GM21737 (cell line): ENCODE results near the gene RFX5.
A peak's percentile ranks its signal among the peaks of the same experiment; 100 is the strongest.
"Not testable (repeated sequence)": the region's sequence is repeated elsewhere in the genome, so short reads cannot be mapped to it uniquely, and the experiment has no call there.

Experiments
- ATAC-seq: cut with Tn5 transposase; IDR thresholded peaks from one replicate; pipeline ENCODE4 v1.9.1; 2021; ENCODE audit warnings: mild to moderate bottlenecking, moderate library complexity; ENCODE audit not compliant: unreplicated experiment

RFX5 gene

DNA sequence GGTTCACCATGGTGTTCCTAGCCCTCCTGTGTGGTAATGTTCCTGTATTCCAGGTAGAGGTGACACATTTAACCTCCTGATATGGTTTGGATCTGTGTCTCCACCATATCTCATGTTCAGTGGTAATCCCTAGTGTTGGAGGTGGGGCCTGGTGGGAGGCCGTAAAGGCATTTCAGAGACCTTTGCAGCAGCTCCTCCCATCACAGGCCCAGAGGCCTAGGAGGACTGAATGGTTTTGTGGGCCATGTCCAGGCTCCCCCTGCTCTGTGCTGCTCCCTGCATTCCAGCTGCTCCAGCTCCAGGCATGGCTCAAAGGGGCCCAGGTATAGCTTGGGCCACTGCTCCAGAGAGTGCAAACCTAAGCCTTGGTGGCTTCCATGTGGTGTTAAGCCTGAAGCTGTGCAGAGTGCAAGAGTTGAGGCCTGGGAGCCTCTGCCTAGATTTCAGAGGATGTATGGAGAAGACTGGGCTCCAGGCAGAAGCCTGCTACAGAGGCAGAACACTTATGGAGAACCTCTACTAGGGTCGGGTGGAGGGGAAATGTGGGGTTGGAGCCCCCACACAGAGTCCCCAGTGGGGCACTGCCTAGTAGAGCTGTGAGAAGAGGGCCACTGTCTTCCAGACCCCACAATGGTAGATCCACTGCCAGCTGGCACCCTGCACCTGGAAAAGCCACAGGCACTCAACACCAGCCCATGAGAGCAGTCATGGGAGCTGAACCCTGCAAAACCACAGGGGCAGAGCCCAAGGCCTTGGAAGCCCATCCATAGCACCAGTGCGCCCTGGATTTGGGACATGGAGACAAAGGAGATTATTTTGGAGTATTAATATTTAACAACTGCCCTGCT lies 15.5 kb upstream of the RFX5 start:
- ATAC-seq = no peak

DNA sequence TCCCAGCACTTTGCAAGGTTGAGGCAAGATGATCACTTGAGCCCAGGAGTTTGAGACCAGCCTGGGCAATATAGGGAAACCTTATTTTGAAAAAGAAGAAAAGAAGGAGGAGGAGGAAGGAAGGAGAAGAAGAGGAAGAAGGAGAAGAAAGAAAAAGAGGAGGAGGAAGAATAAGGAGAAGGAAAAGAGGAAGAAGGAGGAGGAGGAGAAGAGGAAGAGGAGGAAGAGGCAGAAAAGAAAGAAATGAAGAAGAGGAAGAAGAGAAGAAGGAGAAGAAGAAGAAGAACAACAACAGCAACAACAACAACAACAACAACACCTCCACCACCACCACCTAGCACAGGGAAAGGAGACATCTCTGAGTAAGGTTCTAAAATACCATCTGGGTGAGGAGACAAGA lies 14.8 kb upstream of the RFX5 start:
- no peak for ATAC-seq

GRCh38 chr1:151356696-151357095 lies 9.6 kb upstream of the RFX5 start:
- ATAC-seq = no peak

GRCh38 chr1:151352021-151352718 lies 5.1 kb upstream of the RFX5 start:
- no peak for ATAC-seq

GRCh38 chr1:151350323-151350722 lies 3.3 kb upstream of the RFX5 start:
- ATAC-seq = not testable (repeated sequence)

- ATAC-seq = no peak
Measured at GRCh38 chr1:151347523-151348246, 633 bp upstream of the RFX5 start.

DNA sequence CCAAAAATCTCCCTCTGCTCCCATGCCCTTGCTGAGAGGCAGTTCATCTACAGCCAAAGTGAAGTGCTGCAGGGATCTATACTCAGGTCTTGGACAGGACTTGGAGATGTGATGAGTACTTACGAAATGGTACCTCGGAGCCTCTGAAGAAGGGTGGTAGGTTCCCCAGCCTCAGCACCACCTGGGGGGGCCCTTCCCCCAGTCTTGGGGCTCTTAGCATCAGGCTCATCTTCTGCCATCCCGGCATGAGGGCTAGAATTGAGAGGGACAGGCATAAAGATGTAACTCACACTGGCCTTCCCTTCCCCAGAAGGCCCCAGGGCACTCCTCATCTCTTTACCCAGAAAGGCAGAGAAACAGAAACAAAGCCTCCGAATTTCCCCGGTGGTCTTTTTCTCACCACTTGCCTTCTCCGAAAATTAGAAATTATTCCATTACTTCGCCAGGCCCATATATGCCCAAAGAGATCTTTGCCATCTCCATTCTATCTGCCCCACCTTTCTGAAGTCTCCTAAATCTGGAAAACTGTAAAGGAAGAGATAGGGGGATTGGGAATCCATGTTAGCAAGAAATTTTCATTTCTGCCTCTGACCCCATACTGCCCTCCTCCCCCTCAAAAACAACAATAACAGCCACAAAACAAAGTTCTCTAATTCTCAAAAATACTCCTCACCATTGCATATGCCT lies 827 bp downstream of the RFX5 start:
- no peak for ATAC-seq

DNA sequence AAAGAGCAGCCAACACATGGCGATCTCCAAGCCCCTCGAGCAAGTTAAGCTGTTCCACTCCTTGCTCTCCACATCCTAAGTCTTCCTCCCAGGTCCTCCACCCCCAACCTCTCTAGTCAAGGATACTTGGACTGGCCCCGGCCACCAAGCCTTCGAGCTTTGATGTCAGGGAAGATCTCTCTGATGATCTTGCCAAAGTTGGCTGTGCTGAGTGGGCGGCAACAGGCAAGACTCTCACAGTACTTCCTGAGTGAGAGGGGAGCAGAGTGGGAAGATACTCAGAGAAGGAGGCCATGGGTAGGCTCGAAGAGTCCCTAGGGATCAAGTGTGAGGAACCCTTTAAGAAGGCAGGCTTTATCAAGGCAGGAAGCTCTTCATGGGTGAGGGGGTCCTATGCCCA lies 2.8 kb downstream of the RFX5 start:
- ATAC-seq = no peak

DNA sequence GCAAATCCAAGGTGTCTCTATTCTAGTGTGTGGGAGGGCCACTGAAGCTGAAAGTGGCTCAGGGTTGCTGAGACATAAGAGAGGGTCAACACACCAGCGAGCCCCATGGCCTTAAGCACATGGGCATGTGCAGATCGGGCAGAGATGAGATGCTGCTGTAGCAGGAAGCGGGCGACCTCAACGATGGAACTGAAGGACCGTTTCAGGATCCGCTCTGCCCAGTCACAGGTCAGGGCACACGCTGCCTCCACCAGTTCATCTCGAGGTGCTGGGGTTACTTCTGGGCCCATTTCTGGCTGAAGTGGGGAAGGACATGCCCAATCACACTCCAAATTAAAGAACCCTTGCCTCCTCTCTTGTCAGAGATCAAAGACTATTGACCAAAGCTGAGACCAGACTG lies 3.5 kb downstream of the RFX5 start:
- ATAC-seq = no peak

DNA sequence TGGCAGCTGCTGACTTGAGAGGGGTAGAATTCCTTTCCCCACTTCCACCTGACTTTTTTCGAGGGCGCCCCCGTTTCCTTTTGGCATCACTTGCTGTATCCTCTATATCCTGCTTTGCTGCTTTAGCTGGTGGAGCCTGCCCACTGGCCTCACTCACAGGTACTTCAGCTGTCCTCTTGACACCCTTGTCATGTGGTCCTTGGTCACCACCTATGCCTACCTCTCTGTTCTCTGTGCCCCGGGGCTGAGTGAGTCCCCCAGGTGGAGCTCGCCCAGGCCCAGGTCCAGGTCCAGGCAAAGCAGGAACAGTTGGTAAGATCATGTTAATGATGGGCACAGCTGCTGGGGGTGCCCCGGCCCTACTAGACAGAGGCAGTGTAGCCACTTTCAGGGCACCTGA lies 4.5 kb downstream of the RFX5 start:
- no peak for ATAC-seq

- ATAC-seq = no peak
Measured at GRCh38 chr1:151342021-151342420, 5.0 kb downstream of the RFX5 start.

GRCh38 chr1:151340870-151341754 lies 5.9 kb downstream of the RFX5 start:
- no peak for ATAC-seq

GRCh38 chr1:151336556-151336955 lies 10.5 kb downstream of the RFX5 start:
- no peak for ATAC-seq

DNA sequence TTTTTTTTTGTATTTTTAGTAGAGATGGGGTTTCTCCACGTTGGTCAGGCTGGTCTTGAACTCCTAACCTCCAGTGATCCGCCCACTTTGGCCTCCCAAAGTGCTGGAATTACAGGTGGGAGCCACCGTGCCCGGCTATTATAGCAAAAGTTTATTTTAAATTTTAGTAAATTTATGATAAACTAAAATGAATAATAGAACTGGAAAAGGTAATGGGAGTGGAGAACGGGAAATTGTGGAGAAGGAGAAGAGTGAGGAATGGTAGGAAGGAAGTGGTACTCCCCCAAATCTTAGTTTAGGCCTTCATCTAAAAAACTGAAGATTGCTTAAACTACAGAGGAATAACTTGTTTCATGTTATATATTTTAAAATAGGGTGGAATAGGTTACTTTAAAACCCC lies 12.2 kb downstream of the RFX5 start:
- no peak for ATAC-seq

- peak; percentile 22 for ATAC-seq
Measured at GRCh38 chr1:151327903-151328674, 19.0 kb downstream of the RFX5 start.

DNA sequence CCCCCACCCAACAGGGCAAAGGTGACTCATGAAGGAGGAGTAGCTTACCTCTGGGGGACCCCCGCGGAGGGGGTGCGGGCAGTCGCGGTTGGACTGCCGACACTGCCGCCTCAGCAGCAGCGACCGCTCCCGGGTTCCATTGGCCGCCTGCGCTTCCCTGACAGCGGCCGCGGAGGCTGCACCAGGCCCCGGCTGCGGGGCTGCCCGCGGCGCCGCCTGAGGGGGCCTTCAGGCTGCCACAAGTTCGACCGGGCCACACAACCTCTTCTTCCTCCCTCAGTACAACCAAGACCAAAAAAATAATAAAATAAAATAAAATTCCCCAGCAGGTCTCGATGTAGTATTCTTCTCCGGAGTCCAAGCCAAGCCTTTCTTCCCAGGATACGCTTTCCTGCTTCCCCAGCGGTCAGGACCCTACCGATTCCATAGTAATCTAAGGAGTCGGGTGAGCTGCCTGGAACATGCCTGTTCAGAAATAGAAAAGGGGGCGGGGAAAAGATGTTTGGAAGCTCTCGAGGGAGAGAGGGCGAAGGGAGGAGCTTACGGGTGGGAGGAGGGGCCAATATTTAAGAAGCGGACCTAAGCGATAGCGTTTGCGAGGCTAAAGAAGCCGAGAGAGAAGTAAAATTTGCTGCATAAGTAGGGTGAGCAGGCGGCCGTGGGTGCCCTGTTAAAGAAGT lies 19.7 kb downstream of the RFX5 start, which contains the start of gene PI4KB:
Gene PI4KB, minus strand, starts transcription at position 194 of the 680 bp plus-strand sequence. CDS start 10,935 bp downstream, outside the sequence.
- ATAC-seq = peak; percentile 74

DNA sequence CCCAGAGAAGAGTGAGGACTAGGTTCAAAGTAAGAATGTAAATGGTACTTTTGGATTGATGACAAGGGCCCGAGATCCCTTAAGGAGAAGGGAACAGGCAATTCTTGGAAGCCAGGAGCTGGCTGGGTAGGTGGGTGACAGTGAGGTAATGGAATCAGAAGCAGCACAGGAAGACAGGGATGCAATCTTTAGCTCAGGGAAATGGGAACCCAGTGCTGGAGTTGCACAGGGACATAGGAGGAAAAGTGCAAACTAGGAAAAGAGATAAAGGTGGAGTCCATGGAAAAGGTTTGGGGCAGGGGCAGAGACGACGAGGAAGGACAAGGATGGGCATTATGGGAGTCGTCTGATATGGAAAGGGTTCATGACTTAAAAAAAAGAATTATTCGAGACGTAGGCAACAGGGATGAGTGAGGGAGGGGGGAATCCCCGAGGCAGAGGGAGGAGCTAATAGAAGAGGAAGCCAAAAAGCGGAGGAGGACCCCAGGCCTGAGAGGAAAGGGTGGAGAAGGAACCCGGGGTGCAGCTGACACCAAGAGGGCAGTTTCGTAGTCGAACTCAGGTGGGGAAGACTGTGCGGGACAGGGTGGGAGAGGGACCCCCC lies 20.3 kb downstream of the RFX5 start:
- peak; percentile 43 for ATAC-seq
